ENCODE results near the gene SLC44A2. TPM values are rescaled to one million over a fixed set of nuclear protein-coding genes. Genes with fewer than 3 reads are reported as not detected.

The SLC44A2 gene
- polyA plus RNA-seq, 1 experiment: 114 TPM

DNA sequence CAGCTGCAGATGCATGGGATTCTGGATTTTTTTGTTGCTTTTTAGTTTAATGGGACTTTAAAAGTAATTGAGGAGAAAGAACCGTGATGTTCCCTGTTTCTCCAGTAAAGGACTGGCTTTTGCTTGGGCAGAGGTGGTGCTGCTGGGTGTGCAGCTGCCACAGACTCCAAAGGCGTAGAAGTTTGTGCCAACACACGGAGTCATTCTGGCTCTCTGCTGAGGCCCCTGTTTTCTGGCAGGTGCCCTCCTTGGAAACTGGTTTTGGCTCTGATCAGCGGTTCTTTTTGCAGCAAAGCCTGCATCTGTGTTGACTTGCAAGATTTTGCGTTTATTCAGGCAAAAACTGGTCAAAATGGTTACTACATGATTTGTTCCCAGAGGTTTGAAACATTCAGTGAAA is 59.9 kb downstream of the SLC44A2 start:
- no peaks in the 10 kb centered on the region for H3K27me3 ChIP-seq (ENCODE audit: control insufficient read depth, insufficient read depth, low read length)
- DNase-seq (ENCODE audit: low read depth): no peak
- TF ChIP-seq, protein P1, sequence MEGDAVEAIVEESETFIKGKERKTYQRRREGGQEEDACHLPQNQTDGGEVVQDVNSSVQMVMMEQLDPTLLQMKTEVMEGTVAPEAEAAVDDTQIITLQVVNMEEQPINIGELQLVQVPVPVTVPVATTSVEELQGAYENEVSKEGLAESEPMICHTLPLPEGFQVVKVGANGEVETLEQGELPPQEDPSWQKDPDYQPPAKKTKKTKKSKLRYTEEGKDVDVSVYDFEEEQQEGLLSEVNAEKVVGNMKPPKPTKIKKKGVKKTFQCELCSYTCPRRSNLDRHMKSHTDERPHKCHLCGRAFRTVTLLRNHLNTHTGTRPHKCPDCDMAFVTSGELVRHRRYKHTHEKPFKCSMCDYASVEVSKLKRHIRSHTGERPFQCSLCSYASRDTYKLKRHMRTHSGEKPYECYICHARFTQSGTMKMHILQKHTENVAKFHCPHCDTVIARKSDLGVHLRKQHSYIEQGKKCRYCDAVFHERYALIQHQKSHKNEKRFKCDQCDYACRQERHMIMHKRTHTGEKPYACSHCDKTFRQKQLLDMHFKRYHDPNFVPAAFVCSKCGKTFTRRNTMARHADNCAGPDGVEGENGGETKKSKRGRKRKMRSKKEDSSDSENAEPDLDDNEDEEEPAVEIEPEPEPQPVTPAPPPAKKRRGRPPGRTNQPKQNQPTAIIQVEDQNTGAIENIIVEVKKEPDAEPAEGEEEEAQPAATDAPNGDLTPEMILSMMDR (IDR thresholded peaks at IDR 0.05; ENCODE audit: insufficient read depth, low read depth, low read length): no peak
- POLR2A ChIA-PET: no interaction called here
- H3K36me3 ChIP-seq (ENCODE audit: control insufficient read depth, insufficient read depth, low read length): peaks cover 65% of the 10 kb centered on the region
- H3K4me3 ChIP-seq (ENCODE audit: low read depth, low read length): no peak overlapping the region
- CTCF ChIA-PET: interaction anchor here (0.7 to 1.1 kb wide), 2 partner anchors 14 to 104 kb away, joined by 3 read pairs; no protein-coding TSS in a partner anchor

DNA sequence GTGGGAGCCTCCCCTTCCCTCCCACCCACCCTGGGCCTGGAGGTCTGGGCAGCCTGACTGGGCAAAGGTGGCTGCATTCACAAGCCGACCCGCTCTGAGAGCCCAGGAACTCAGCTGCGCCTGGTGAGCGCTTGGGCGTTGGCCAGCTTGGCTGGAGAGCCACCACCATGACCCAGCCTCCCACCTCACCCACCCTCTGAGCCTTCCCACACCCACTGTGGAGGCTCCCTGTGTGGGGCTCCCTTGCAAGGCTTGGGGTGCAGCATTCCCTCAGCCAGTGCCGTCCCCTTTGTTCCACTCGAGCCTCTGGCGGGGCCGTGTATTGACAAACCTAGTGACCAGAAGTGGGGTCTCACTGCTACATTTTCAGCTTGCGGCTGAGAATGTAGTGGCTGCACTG is 60.8 kb downstream of the SLC44A2 start:
- Histone ChIP-seq H3K36me3 (ENCODE audit: control insufficient read depth, insufficient read depth, low read length) (peaks cover 60% of the 10 kb centered on the region), H3K4me3 (ENCODE audit: low read depth, low read length) (no peak overlapping the region), H3K27me3 (ENCODE audit: control insufficient read depth, insufficient read depth, low read length) (no peaks in the 10 kb centered on the region)
- ChIA-PET CTCF (interaction anchor here (0.8 to 1.2 kb wide), 2 partner anchors 14 to 32 kb away, joined by 3 read pairs; partner anchors contain the start of gene DNM2), POLR2A (no interaction called here)
- TF ChIP-seq, protein P1 (IDR thresholded peaks at IDR 0.05; ENCODE audit: insufficient read depth, low read depth, low read length): no peak
- no peak for DNase-seq (ENCODE audit: low read depth)

DNA sequence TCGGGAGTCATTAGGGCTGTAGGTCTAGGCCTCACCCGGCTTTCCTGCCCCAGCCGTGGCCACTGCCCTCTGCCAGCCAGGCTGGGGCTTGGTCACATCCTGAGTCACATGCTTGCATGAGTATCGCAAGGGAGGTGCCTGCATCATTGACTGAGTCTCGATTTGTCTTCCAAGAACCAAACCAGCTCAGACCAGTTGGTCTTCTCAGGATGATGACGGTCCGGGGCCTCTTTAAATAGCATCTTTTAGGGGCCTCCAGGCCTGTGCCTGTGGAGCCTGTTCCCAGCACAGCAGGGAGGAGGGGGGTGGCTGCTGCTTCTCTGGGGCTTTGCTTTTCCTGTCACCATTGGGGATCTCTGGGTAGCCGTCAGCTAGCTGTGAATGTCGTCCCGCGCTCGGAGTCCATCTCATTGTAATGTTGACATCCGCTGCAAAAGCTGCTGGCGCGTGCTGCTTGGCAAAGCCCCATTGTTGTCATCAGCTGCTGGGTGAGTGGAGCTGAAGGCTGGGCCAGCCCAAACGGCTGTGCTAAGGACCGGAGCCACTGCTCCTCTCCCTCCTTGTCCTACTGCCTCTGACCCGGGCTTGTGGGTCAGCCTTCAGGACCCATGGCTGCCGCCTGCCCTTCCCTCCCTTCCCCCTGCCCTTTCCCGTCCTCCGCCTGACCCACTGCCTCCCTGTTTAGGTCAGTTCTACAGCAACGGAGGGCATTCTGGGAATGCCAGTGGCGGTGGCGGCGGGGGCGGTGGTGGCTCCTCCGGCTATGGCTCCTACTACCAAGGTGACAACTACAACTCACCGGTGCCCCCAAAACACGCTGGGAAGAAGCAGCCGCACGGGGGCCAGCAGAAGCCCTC is 61.5 kb downstream of the SLC44A2 start:
- TF ChIP-seq, protein P1 (IDR thresholded peaks at IDR 0.05; ENCODE audit: insufficient read depth, low read depth, low read length): no peak
- POLR2A ChIA-PET: no interaction called here
- H3K36me3 ChIP-seq (ENCODE audit: control insufficient read depth, insufficient read depth, low read length): peaks cover 61% of the 10 kb centered on the region
- CTCF ChIA-PET: interaction anchor here (0.8 to 1.2 kb wide), 2 partner anchors 14 to 31 kb away, joined by 3 read pairs; partner anchors contain the start of gene DNM2
- no peak for DNase-seq (ENCODE audit: low read depth)
- H3K27me3 ChIP-seq (ENCODE audit: control insufficient read depth, insufficient read depth, low read length): no peaks in the 10 kb centered on the region
- H3K4me3 ChIP-seq (ENCODE audit: low read depth, low read length): no peak overlapping the region

DNA sequence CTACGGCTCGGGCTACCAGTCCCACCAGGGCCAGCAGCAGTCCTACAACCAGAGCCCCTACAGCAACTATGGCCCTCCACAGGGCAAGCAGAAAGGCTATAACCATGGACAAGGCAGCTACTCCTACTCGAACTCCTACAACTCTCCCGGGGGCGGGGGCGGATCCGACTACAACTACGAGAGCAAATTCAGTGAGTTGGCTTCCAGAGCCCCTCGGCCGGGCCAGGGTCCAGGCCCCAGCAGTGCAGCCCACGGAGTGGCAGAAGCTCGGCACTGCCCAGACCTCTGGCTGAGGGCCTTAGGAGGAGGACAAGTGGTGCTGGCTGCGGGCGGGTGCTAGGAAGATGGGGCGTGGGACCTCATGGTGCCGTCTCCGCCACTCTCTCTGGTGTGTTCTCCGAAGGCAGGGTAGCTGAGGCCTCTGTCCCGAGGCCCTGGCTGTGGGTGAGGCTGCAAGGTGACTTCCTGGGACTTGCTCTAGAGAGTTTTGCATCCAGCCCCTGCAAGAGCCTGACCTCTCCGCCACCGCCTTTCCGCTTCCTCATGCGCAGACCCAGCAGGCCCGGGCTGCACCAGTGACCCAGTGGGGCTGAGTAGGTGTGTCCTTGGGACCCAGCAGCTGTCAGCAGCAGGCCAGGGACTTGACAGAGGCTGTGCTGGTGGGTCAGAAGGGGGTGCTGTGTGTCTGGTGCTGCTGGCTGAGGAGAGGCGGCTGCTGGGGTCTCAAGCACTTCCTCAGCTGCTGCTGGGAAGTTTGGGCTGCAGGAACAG is 62.4 kb downstream of the SLC44A2 start:
- ChIA-PET CTCF (interaction anchor here (1.2 to 3.3 kb wide), 4 partner anchors 12 to 106 kb away, joined by 3 to 17 read pairs (median 4); partner anchors contain the start of genes DNM2 and QTRT1), POLR2A (no interaction called here)
- H3K27me3 ChIP-seq (ENCODE audit: control insufficient read depth, insufficient read depth, low read length): no peaks in the 10 kb centered on the region
- H3K4me3 ChIP-seq (ENCODE audit: low read depth, low read length): no peak overlapping the region
- peaks cover 58% of the 10 kb centered on the region for H3K36me3 ChIP-seq (ENCODE audit: control insufficient read depth, insufficient read depth, low read length)
- DNase-seq (ENCODE audit: low read depth): no peak
- TF ChIP-seq, protein P1 (IDR thresholded peaks at IDR 0.05; ENCODE audit: insufficient read depth, low read depth, low read length): no peak
